ENCODE measurements around the gene MMP24.

MMP24 gene

GRCh38 chr20:35316086-35316485, 89.6 kb downstream of the MMP24 start:
- DNase-seq, result no peak

- no peak for DNase-seq
Measured at GRCh38 chr20:35317416-35318210, 91.1 kb downstream of the MMP24 start.

GRCh38 chr20:35318502-35319157, 92.1 kb downstream of the MMP24 start:
- no peak for DNase-seq

- DNase-seq, result no peak
Measured at GRCh38 chr20:35319192-35319870, 92.8 kb downstream of the MMP24 start.

- no peak for DNase-seq
Measured at GRCh38 chr20:35319871-35320197, 93.3 kb downstream of the MMP24 start.

DNA sequence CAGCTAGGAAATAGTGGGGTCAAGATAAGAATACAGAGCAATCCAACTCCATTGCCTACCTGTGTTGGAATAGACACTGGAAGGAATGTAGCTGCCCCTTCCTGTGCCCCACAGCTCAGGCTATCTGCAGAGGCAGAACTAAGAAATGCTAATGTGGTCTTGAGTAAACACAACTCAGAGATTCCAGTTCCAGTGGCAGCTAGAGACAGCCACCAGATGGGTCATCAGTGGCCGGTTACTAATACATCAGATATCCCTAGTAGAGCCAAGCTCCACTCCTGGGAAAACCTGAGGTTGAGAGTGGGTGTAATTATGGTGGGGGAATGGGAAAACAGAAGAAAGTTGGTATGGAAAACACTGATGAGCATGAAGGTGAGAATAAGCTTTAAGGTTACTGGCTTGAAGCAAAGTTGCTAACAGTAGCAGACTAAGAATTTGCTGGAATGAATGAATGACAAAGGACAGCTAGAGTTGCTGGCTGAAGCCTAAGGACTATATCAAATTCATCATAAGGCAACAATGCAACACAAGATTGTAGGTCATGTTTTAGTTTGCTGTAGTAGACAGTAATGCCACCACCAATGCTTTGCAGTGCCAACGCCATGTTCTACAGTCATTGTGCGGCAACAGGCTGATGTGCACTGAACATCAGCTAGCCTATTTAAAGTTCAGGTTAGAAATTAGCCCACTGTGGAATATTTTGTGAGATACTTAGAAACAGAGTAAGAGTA, 94.1 kb downstream of the MMP24 start:
- no peak for DNase-seq

DNA sequence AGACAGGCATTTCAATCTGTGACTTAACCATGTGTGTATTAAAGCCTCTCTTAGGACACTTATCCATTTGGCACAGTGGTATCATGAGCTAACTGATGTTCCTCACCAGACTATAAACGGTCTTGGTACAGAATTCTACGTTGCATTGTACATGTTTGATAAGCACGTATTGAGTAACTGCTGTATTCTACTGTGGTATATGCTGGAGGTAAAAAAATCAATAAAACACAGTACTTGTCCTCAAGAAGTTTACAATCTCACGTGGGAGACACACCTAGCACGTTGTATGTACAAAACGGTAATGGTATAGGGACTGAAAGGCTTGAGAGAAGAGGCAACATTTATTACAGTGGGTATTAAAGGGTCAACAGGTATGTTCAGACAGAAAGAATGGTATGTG, 98.9 kb downstream of the MMP24 start:
- no peak for DNase-seq

DNA sequence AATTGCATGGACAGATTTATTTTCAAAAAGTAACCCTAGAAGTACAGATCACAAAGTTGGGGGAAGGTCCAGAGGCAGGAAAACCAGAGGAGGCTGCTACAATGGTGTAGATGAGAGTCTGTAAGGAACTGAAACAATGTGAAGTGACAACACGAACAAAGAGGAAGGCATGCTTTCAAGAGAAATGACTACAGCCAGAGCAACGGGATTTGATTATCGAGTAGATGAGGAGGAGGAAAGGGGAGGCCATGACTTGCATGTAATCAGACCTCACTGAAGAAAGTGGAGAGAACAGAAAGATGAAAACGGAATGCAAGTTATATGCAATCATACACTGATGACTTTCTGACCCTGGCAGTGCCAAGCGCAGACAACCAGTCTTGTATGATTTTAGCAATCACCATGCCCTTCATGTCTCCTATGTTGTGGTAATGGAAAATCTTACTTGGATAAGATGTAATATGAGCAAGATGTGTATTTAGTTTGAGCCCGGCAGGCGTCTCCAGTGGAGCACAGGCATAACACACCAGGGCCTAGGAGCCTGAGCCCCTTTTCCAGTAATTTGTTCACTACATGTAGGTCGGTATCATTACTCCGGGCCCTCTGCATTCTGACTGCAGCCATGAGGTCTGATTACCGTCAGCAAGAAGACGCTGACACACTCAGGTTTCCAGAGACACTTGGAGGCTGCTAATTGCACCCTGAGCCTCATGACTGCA, 99.7 kb downstream of the MMP24 start:
- no peak for DNase-seq

All from activated CD4-positive, CD25-positive, alpha-beta regulatory T cell treated with anti-CD3 and anti-CD28 coated beads, Interleukin-2, amount 50 U/mL, for 72 hours (primary cell).